ENCODE results near the gene TEX19.
"Not testable (repeated sequence)": the region's sequence is repeated elsewhere in the genome, so short reads cannot be mapped to it uniquely, and the experiment has no call there.

TEX19 gene

DNA sequence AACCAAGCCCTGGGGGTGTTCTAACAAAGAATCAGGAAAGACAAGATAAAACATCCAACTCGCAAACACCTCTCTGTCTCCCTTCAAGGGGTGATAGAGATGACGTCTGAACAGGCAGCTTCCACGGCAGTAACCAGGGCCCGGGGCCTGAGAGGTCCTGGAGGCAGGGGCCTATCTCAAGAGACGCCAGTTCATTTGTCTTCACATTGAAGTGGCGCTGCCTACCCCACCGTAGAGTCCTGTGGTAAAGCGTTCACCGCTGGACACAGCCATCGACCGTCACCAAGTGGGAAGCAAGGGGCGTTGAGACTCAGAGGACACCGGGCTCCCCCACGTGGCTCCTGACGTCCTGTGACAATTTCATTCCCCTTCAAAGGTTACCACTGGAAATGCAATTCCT lies 33.9 kb downstream of the TEX19 start:
- DNase-seq, result no peak

DNA sequence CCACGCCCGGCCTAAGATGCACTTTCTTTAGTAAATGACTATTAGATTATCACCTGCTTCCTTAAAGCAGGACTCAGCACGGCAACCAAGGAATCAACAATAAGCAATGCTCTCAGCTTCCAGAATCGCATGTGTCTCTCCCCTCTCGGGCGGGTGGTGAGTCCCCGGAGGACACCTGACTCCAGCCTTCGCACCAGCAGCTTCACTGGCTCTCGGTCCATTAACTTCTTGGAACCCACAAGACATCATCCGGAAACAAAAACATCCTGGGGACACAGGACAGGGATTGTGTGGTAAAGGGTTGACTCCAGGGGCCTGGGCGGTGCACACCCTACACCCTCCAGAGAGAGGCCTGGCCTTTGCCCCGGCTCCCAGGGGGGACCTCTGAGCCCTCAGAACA lies 35.2 kb downstream of the TEX19 start:
- DNase-seq, result no peak

DNA sequence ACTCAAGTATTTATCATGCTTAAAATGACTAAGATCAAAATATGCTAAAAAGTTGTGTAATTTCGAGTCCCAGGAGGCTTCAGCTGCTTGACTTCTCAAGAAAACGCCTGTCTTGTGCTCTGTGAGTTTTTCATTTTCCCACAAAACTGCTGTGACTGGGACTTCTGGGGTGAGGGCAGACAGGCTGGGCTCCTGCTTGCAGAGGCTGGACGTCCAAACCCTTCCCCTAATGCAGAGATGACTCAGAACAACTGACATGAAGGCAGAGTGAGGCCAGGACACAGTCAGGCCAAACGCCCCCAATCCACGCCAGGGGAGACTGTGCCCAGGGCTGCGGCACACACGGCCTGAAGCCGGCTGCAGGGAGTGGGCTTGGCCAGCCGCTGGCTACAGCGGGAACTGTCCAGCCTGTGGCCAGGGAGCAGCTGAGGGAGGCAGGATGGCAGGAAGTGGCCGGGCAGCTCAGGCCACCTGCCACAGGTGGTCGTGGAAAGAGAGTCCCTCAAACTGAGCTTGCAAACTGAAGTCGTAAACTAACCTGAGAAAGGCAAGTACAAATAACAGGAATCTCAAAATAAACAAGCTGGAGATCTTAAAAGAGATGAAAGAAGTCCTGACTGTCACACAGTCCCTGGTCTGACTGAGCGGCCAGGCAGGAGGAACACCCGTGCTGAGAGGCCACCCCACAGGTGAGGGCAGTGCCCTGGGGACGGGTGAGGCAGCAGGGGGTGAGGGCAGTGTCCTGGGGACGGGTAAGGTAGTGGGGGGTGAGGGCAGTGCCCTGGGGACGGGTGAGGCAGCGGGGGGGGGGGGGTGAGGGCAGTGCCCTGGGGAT lies 37.8 kb downstream of the TEX19 start:
- DNase-seq, result no peak

DNA sequence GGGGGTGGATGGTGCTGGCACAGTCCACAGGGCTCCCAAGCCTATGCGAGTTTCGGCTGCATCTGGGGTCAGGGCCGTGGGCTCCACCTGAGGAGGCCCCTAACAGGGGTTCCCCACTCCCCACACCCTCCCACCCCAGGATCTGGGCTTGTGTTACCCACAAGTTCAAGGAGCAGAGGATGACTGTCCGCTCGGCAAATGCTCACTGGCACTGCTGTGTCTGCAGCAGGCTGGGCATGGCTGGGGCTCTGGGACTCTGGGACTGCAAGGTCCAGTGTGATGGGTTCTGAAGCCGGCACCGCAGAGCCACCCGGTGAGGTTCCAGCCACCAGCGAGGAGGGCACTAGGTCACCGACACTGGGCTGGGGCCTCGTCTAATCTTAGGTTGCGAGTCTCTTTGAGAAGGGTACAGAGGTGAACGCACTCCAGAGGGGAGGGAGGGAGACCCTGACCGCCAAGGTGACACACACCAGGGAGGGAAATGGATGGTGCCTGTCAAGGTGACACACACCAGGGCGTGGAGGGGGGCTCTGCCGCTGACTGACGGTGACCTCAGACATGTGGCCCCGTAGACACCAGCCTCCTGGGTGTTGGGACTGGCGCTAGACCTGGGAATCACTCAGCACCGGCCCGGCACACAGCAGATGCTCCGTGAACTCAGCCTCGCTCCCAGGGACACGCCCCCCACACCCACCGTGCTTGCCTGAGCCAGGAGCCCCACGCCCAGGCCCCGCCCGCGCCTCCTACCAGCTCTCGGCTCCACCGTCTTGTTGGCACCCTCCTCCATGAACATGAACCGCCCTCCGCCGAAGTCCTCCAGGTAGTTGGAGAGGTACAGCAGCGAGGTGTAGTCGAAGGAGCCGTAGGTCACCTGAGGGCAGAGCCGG lies 38.6 kb downstream of the TEX19 start:
- DNase-seq, result no peak

DNA sequence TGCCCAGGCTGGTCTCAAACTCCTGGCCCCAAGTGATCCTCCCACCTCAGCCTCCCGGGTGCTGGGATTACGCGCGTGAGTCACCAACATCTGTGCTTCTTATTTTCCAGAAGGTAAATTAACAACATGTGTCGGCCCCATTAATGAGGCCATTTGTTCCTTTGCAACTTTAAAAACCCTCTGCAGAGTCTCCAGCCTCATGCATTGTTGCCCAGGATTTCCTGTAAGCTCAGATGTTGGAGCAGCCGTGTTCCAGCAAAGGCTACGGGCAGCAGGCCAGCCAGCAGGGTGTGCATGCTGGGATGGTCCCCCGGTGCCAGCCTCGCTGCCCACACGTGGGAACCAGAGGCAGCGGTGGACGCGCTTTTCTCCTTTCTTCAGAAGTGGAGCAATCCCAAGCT lies 40.0 kb downstream of the TEX19 start:
- DNase-seq, result no peak

DNA sequence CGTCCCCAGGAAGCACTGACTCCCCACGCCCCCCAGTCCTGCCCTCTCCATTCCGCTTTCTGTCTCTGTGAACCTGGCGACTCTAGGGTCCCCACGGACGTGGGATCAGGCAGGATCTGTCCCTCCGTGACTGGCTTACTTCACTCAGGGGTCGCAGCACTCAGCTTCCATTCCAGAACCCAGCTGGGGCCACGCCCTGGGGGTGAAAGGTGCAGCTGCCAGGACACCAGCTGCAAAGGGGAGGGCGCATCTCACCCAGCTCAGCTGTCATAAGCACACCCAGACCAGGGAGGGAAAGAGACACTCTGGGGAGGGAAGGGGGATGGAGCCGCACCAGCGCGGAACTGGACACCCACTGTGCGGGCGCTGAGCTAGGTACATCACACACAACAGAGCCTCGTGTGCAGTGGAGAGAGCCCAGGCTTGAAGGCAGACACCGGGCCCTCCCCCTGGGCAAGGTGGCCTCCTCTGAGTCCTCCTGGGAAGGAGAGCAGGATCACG lies 40.6 kb downstream of the TEX19 start:
- DNase-seq, result no peak

DNA sequence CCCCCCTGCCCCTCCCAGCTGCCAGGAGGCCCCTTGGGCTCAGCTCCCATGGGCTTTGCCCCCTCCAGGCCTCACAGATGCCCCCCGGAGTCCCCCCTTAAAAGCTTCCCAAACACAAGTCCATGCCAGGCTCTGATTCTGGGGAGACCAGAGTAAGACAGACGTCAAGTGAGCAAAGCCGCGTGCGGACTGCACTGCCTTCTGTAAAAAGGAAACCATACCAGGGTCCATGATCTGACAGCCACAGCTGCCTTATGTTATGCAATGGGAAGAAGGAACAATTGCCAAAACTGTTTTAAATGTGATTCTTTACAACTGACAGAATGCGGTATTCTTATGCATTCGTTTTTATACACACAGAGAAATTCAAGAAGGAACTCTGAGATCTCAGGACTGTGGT lies 41.2 kb downstream of the TEX19 start:
- no peak for DNase-seq

DNA sequence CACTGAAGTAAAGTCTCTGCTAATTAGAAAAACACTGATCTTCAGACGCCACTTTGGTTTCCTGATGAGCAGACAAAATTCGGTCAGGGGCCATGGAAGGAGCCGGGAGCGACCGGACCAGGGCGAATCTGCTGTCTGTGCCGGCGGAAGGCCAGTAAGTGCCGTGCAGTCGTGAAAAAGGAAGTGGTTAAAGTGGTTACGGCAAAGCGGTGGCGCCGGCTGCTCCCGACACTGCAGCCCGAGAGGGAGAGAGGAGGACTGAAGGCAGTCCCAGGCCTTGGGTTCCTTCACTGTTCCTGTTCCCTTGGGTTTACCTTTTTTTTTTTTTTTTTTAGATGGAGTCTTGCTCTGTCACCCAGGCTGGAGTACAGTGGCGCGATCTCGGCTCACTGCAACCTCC lies 41.8 kb downstream of the TEX19 start:
- DNase-seq, result peak; percentile 58

DNA sequence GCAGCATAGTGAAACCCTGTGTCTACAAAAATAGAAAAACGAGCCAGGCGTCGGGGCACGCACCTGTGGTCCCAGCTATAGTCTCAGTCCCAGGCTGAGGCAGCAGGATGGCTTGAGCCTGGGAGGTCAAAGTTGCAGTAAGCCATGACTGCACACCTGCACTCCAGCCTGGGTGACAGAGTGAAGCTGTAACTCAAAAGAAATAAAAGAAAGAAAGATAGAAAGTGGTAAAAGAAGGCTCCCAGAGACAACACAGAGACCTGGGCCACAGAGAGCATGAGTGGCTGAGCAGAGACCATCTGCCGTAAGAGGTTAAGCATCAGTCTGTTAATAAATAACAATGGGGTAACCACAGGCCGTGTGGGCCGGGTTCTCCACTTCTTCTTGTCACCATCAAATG lies 43.8 kb downstream of the TEX19 start:
- no peak for DNase-seq

DNA sequence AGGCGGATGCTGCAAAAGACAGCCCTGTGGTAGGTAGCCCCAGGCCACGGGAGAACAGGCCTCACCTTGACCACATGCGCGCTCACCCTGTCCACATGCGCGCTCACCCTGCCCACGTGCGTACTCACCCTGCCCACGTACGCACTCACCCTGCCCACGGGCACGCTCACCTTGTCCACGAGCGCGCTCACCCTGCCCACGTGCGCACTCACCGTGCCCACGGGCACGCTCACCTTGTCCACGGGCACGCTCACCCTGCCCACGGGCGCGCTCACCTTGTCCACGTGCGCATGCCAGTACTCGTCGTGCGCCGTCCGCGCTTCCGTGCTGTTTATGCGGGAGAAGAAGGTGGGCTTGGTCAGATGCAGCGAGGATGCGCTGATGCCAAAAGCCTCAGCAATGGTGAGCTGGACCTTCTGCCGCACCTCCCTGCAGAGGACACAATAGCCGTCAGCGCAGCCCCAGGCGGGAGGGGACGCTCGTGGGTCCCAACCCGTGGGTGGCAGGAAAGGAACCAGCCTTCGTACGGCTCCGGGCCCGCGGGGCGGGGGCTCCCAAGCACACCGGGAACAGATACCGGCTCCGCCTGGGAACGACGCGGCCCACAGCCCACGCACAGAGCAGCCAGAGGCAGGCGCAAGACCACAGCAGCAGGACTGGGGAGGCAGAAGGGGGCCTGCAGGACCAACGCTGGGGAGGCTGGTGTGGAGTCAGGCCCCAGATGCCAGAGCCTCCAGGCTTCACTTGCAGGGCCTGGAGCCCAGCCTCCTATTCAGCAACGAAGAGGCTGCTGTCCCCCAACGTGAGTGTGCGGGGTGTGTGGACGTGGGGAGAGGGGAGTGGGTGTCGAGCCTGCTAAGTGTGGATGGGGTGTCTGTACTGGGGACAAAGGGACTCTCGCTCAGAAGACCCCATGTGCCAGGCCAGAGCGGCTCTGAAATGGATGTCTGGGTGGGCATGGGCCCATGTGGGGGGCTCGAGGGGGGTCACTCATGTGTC lies 44.9 kb downstream of the TEX19 start:
- DNase-seq, result no peak

DNA sequence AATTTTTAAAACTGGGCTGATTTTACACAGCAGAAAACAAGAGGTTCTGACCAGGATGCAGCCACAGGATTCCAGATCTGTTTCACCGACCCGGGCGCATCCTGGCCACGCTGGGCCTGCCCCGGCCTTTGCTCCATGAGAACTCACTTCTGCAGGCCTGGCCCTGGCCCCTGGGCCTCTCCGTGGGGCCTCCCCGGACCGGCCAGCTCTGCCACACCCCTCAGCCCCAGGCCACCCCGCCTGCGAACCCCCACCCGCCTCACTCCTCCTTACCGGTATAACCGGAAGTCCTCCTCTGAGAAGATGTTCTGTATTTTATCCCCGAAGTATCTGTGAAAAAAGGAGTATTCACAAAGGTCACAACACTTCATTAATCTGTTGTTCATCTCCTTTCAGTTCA lies 46.0 kb downstream of the TEX19 start:
- DNase-seq, result no peak

DNA sequence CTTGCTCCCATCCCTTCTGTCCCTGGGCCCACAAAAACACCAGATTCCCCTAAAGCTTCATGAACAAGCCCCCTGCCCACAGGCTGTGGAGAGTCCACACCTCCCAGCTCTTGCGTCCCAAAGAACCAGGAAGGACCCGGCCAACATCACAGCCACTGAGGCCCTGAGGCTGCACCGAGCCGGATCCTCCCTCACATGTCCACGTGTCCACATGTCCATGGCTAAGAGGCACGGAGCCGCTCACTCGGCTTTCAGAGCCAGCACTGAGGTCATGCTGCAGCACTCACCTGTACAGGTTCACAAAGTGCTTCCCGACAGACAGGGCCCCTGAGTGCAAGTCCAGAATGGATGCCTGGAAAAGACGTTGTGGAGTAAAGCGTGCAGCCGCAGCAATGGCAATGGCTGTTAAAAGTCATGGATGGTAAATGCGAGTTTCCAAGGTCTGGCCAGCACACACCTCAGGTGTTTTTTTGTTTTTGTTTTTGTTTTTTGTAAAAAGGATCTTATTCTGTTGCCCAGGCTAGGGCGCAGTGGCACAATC lies 47.2 kb downstream of the TEX19 start:
- DNase-seq, result no peak

DNA sequence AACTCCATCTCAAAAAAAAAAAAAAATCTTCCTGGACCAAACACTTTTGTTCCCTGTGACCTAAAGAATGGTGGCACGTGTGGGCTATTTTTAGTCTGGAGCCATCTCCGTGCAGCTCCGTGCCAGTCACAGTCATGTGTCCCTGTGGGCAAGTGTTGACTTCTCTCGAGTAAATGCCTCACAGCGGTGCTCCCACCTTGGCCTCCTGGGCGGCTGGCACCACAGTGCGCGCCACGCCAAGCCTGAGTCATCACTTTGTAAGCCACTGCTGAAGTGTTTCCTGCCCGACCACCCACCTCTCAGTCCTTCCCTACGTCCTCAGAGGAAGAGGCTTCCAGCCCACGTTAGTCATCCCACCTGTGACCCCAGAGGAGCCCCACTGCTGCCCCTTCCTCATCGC lies 48.2 kb downstream of the TEX19 start:
- no peak for DNase-seq

DNA sequence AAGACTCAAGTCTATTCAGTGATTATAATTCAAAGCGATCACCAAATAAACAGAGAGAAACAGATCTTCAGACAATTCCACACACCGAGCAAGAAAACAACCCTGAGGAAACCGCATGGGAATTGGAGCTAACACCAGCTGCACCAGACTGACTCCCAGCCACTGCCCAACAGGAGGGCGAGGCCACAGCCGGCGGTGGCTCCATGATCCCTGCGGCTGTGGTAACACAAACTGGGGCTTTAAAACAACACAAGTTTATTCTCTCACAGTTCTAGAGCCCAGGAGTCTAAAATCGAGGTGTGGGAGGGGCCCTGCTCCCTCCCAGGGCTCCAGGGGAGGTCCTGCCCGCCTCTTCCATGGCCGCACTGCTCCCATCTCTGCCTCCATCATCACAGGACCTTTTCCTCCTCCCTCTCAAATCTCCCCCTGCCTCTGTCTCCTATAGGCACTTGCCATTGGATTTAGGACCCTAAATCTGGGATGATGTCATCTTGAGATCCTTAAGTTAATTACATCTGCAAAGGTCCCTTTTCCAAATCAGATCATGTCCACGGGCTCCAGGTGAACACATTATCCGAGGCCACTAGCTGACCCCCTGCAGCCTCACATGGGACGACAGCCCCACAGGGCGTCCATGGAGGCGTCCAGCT lies 49.4 kb downstream of the TEX19 start:
- no peak for DNase-seq

DNA sequence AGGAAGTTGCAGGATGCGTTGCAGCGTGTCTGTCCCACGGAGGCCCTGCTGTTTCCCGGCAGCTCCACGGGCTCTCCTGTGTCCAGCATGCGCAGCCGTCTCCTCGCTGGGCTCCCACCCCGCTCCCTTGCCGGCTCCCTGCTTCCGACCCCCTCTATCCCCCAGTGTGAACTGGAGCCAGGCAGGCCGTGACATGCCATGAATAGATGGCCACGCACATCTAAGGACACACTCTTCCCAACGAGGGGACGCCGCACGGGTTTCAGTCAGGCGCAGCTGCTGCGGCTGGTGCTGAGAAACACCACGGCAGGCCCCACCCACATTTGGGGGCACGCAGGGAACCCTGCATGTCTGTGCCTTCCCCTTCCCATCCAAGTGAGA lies 49.9 kb downstream of the TEX19 start:
- DNase-seq, result no peak

DNA sequence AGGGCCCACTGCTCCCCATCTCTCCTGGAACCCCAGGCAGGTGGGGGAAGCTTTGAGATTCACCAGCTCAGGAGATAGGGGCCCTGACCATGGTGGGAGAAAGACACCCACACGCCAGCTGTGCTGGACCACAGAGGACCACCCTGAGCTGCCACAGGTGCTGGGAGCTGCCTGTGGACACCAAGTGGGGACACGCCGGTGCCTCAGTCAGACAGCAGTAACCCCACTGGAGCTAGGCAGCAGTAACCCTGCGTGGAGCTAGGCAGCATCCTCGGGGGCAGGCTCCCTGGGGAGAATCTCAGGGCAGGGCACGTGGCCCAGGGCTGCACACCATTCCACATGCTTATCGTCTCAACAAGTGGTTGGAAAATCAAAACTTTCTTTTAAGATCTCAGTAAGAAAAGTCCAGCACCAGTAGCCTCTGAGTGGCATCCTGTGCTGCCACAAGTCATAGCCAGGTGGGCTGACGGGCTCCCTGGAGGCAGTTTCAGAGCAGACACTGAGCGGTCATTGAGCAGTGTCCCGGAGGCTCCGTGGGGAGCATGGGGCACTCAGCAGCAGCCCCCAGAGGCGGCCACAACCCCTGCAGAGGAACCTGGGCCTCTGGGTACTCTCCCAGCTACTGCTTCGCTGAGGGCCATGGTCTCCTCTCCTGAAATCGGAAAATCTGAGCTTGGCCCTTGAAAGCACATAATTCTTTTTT lies 51.1 kb downstream of the TEX19 start:
- DNase-seq, result no peak

DNA sequence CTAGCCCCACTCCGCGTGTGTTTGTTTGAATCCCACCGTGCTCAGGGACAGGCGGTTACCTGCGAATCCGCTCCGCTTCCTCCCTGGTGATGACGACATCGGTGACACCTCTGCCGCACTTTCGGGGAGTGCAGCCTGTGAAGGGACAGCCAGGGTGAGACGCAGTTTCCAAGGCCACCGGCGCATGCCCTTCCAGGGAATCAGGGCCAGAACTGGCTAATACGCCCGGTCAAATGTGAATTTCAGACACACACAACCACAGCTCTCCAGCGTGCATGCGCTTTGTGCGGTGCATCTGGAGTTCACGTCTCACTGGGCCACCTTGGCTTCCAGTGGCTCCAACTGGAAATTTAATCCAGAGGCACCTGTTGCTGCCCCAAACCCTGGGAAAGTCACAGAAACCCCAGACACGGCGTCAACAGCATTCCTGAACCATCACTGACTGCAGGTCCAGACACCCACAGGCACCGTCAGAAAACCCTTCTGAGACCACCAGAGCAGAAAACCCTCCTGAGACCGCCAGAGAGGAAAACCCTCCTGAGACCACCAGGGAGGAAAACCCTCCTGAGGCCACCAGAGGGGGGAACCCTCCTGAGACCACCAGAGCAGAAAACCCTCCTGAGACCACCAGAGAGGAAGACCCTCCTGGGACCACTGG lies 52.5 kb downstream of the TEX19 start:
- no peak for DNase-seq

DNA sequence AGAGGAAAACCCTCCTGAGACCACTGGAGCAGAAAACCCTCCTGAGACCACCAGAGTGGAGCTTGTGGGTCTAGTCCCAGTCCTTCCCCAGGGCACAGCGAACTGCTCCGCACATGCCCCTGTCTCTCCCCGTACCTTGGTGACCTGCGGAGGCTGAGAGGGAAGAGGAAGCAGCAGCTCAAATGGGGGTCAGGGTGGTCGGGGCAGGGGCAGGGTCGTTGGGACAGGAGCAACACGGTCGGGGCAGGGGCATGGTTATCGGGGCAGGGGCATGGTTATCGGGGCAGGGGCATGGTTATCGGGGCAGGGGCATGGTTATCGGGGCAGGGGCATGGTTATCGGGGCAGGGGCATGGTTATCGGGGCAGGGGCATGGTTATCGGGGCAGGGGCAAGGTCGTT lies 53.0 kb downstream of the TEX19 start:
- not testable (repeated sequence) for DNase-seq

DNA sequence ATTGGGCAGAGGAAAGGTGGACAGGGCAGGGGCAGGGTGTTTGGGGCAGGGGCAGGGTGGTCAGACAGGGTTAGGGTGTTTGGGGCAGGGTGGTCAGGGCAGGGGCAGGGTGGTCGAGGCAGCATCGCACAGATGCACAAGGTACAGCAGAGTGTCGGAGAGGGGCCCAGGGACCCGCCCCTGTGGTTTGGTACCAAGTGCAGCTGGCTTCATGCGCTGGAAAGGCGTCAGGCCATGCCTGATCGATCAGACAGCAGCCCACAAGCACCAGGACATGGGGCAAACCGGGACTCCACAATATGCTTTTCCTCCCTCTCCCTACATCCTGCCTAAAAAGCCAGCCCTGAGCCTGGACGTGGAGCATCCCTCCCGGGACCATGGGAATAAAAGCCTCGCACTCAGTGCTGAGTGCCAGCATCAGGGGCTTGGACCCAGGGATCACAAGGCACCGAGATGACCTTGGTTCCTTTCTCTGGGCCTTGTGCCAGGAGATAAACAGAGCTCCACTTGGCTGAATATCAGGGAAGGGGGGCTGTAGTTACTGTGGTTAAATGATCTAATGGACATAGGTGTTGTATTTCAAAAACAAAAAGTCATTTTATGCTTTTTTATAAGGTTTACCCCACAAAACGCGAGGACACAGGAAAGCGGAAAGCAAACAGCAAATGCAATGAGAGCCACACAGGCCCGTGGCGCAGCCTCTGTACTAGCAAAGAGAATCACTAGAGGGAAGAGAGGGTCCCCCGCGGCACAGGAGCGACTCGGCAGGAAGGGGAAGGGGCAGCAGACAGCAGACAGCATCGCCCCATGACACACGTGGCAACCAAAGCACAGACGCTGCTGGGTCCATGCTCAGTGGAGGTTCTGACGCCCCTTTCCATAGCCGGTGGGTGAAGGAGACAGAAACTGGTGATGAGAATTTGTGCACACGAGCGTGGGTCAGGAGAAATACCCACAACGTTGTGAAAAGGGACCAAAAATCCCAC lies 53.8 kb downstream of the TEX19 start:
- no peak for DNase-seq
